Measurements from ENCODE around the gene ZNF329. TPM values are rescaled to one million over a fixed set of nuclear protein-coding genes. Genes with fewer than 3 reads are reported as not detected.

Gene ZNF329
- polyA plus RNA-seq, 1 of the 3 experiments (the other 2 are of a cell fraction) = 3.6 TPM

DNA sequence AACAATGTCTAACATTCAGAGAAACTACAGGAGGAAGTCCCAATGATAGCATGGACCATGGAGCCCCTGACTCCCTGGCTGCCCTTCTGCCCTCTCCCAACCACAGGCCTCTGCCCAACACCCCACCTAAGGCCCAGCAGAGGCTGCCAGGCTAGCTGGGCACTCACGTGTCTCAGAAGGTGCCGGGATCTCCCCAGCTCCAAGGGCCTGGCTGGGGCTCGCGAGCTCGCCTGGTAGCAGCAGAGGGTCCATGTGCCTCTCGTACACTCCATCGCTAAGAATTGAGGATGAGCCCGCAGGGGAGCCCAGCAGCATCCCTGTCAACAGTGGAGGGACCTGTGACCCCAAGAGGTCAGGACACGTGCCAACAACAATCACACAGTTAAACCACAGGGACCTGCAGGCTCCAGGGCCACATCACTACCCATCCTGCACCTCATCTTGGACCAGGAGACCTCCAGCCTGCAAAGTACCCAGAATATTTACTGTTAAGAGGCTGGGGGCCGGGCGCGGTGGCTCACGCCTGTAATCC lies 62.0 kb downstream of the ZNF329 start (continued):
- TF ChIP-seq, protein P1, sequence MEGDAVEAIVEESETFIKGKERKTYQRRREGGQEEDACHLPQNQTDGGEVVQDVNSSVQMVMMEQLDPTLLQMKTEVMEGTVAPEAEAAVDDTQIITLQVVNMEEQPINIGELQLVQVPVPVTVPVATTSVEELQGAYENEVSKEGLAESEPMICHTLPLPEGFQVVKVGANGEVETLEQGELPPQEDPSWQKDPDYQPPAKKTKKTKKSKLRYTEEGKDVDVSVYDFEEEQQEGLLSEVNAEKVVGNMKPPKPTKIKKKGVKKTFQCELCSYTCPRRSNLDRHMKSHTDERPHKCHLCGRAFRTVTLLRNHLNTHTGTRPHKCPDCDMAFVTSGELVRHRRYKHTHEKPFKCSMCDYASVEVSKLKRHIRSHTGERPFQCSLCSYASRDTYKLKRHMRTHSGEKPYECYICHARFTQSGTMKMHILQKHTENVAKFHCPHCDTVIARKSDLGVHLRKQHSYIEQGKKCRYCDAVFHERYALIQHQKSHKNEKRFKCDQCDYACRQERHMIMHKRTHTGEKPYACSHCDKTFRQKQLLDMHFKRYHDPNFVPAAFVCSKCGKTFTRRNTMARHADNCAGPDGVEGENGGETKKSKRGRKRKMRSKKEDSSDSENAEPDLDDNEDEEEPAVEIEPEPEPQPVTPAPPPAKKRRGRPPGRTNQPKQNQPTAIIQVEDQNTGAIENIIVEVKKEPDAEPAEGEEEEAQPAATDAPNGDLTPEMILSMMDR (IDR thresholded peaks at IDR 0.05) = no peak
- no peak for TF ChIP-seq POLR2AphosphoS5 (IDR thresholded peaks at IDR 0.05; ENCODE audit: low read depth, low read length)

DNA sequence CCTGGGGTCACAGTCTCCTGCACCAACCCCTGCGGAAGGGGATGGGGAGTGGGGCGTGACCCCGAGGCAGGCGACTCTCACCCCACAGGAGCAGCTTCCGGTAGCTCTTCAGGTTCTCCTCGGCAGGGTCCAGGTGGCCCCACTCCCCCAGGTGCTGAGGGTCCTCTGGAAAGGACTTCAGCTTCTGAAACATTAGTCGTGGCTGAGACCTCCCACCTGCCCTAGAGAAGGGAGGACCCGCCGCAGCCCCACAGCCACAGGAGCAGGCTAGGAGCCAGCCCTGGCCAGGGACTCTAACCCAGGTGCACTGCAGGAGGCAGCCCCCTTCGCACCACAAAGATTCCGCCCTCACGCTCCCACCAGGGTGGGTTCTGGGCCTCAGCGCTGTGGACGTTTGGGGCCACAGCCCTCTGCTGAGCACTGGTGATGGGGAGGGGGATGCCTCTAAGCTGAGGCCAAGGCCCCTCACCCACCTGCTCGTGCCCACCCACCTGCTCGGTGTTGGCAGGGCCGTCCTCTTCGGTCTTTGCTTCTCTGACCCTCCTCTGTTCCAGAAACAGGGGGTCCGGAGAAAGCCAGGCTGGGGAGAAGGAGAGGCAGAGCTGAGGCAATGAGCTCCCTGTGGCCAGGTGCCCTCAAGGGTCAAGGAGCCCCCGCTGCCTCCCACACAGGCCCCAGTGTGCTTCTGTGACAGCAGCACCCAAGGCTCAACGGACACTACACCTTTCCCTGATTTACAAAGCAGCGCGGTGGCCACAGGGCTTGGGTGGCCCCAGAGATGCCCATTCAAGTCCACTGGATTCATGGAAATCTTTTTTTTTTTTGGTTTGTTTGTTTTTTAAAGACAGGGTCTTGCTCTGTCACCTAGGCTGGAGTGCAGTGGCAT lies 63.5 kb downstream of the ZNF329 start:
- Histone ChIP-seq H4K20me1 (ENCODE audit: insufficient read depth) (no peaks in the 10 kb centered on the region), H3K4me3 (ENCODE audit: low read depth in 2 of 2, low read length in 1 of 2) (no peak overlapping the region), H3K27ac (ENCODE audit: low read depth in 2 of 2, low read length in 1 of 2) (no peak overlapping the region), H3K9me2 (no peaks in the 10 kb centered on the region), H3K9me3 (no peaks in the 10 kb centered on the region), H2AFZ (ENCODE audit: low read depth) (no peak overlapping the region), H3K9ac (no peak overlapping the region), H3K79me2 (ENCODE audit: insufficient read depth) (no peaks in the 10 kb centered on the region), H3K4me2 (no peak overlapping the region), H3K27me3 (ENCODE audit: insufficient read depth) (no peaks in the 10 kb centered on the region), H3K36me3 (replicated peaks in 1 of 2; ENCODE audit: control insufficient read depth in 1 of 2, insufficient read depth in 2 of 2, low read length in 1 of 2) (no peaks in the 10 kb centered on the region), H3F3A (replicated peaks; ENCODE audit: insufficient read depth) (no peaks in the 10 kb centered on the region), H3K4me1 (ENCODE audit: control insufficient read depth in 1 of 2, insufficient read depth in 2 of 2, low read depth in 1 of 2, low read length in 1 of 2) (no peaks in the 10 kb centered on the region)
- WGBS (ENCODE audit: low lambda C conversion rate) = 64% methylated on average over 10 of the region's 23 CpGs
- no peak for DNase-seq
- ChIA-PET CTCF (no interaction called here), POLR2A (no interaction called here)
- TF ChIP-seq CHD2 (IDR thresholded peaks at IDR 0.05; ENCODE audit: low read length, partially characterized antibody) = no peak
- TF ChIP-seq EZH2phosphoT487 (IDR thresholded peaks at IDR 0.05; ENCODE audit: borderline replicate concordance, low read depth) = no peak
- TF ChIP-seq, protein P2, sequence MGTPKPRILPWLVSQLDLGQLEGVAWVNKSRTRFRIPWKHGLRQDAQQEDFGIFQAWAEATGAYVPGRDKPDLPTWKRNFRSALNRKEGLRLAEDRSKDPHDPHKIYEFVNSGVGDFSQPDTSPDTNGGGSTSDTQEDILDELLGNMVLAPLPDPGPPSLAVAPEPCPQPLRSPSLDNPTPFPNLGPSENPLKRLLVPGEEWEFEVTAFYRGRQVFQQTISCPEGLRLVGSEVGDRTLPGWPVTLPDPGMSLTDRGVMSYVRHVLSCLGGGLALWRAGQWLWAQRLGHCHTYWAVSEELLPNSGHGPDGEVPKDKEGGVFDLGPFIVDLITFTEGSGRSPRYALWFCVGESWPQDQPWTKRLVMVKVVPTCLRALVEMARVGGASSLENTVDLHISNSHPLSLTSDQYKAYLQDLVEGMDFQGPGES (IDR thresholded peaks at IDR 0.05; ENCODE audit: low read depth, low read length) = no peak
- no peak for TF ChIP-seq MXI1 (IDR thresholded peaks at IDR 0.05; ENCODE audit: low read depth, low read length)
- TF ChIP-seq TEAD4 (IDR thresholded peaks at IDR 0.05; ENCODE audit: borderline replicate concordance, insufficient read depth) = no peak
- TF ChIP-seq, protein P3, sequence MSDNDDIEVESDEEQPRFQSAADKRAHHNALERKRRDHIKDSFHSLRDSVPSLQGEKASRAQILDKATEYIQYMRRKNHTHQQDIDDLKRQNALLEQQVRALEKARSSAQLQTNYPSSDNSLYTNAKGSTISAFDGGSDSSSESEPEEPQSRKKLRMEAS (IDR thresholded peaks at IDR 0.05; ENCODE audit: low read depth) = no peak

DNA sequence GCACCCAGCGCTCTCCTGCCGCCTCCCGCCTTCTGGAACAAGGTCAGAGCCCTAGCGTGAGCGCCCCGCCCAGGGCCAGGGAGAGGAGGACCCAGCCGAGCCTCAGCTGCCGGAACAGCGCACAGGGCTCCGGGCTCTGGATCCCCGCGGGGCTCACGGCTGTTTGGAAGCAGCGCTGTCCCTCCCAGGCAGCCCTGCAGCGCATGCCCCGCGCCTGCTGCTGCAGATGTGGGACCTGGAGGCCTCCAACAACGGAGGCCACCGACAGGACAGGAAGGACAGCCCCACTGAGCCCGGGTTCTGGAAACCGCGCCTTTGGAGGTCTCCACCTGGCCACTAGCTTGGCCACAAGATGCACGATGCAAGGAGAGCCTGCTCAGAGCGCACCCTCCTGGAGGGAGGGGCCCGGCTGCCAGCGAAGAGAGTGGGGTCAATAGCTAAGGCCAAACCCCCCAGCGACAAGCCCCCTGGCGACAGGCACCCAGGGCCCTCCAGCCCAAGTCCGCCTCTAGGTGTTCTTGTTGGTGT lies 65.2 kb downstream of the ZNF329 start:
- WGBS (ENCODE audit: low lambda C conversion rate) = 55% methylated on average over 4 of the region's 29 CpGs
- TF ChIP-seq, protein P4, sequence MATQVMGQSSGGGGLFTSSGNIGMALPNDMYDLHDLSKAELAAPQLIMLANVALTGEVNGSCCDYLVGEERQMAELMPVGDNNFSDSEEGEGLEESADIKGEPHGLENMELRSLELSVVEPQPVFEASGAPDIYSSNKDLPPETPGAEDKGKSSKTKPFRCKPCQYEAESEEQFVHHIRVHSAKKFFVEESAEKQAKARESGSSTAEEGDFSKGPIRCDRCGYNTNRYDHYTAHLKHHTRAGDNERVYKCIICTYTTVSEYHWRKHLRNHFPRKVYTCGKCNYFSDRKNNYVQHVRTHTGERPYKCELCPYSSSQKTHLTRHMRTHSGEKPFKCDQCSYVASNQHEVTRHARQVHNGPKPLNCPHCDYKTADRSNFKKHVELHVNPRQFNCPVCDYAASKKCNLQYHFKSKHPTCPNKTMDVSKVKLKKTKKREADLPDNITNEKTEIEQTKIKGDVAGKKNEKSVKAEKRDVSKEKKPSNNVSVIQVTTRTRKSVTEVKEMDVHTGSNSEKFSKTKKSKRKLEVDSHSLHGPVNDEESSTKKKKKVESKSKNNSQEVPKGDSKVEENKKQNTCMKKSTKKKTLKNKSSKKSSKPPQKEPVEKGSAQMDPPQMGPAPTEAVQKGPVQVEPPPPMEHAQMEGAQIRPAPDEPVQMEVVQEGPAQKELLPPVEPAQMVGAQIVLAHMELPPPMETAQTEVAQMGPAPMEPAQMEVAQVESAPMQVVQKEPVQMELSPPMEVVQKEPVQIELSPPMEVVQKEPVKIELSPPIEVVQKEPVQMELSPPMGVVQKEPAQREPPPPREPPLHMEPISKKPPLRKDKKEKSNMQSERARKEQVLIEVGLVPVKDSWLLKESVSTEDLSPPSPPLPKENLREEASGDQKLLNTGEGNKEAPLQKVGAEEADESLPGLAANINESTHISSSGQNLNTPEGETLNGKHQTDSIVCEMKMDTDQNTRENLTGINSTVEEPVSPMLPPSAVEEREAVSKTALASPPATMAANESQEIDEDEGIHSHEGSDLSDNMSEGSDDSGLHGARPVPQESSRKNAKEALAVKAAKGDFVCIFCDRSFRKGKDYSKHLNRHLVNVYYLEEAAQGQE (IDR thresholded peaks at IDR 0.05; ENCODE audit: low read depth, low read length) = no peak
- no peak for TF ChIP-seq EP300 (IDR thresholded peaks at IDR 0.05; ENCODE audit: borderline replicate concordance in 1 of 2, low read depth in 1 of 2, low read length in 1 of 2)
- TF ChIP-seq, protein P5, sequence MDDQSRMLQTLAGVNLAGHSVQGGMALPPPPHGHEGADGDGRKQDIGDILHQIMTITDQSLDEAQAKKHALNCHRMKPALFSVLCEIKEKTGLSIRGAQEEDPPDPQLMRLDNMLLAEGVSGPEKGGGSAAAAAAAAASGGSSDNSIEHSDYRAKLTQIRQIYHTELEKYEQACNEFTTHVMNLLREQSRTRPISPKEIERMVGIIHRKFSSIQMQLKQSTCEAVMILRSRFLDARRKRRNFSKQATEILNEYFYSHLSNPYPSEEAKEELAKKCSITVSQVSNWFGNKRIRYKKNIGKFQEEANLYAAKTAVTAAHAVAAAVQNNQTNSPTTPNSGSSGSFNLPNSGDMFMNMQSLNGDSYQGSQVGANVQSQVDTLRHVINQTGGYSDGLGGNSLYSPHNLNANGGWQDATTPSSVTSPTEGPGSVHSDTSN (IDR thresholded peaks at IDR 0.05) = no peak
- TF ChIP-seq, protein P3 (IDR thresholded peaks at IDR 0.05; ENCODE audit: low read depth) = no peak
- no peak for TF ChIP-seq GABPA (IDR thresholded peaks at IDR 0.05; ENCODE audit: low read depth)
- no peak for TF ChIP-seq GATA2 (CRISPR knock-in tag; IDR thresholded peaks at IDR 0.05)
- TF ChIP-seq JUND (IDR thresholded peaks at IDR 0.05) = no peak

More for the DNA sequence above, 65.2 kb downstream of the ZNF329 start:
- CTCF ChIA-PET = no interaction called here
- POLR2A ChIA-PET = no interaction called here
- Histone ChIP-seq H3K4me3 (ENCODE audit: low read depth in 2 of 2, low read length in 1 of 2) (no peak overlapping the region; a peak in 1 of 4 replicates), H3K79me2 (ENCODE audit: insufficient read depth) (no peaks in the 10 kb centered on the region), H3K36me3 (replicated peaks in 1 of 2; ENCODE audit: control insufficient read depth in 1 of 2, insufficient read depth in 2 of 2, low read length in 1 of 2) (no peaks in the 10 kb centered on the region), H3K4me2 (no peak overlapping the region), H3K27ac (ENCODE audit: low read depth in 2 of 2, low read length in 1 of 2) (no peak overlapping the region), H2AFZ (ENCODE audit: low read depth) (no peak overlapping the region), H3K4me1 (ENCODE audit: control insufficient read depth in 1 of 2, insufficient read depth in 2 of 2, low read depth in 1 of 2, low read length in 1 of 2) (no peaks in the 10 kb centered on the region), H3K9ac (no peak overlapping the region), H3K27me3 (ENCODE audit: insufficient read depth) (no peaks in the 10 kb centered on the region), H4K20me1 (ENCODE audit: insufficient read depth) (no peaks in the 10 kb centered on the region), H3K9me2 (no peaks in the 10 kb centered on the region), H3F3A (replicated peaks; ENCODE audit: insufficient read depth) (no peaks in the 10 kb centered on the region), H3K9me3 (no peaks in the 10 kb centered on the region)
- peak; percentile 35 for DNase-seq
